Gastrocnemius medialis (tissue), 4 donors: Measurements from ENCODE around the gene OR13J1.
A peak's percentile ranks its signal among the peaks of the same experiment; 100 is the strongest.

Source experiments
- CTCF ChIP-seq, 5 experiments: fragments of 450-650 bp in 3 of 5; fragments of 200-600 bp in 2 of 5; sonication (generic) in 2 of 5; IDR thresholded peaks in 4 of 5; conservative IDR thresholded peaks in 1 of 5; 1 replicate in 4 of 5; 2 replicates in 1 of 5; pipeline ENCODE4 v1.5.1; 2016 to 2019; ENCODE audit warnings: antibody characterized with exemption in 5 of 5, mild to moderate bottlenecking in 3 of 5, moderate library complexity in 3 of 5
- POLR2A ChIP-seq, 2 donors: fragments of 450-650 bp; IDR thresholded peaks; one replicate each; pipeline ENCODE4 v1.6.1; 2017; ENCODE audit warnings: antibody characterized with exemption in 2 of 2, mild to moderate bottlenecking in 2 of 2, moderate library complexity in 2 of 2

GRCh38 chr9:35826071-35826701 is 44.0 kb downstream of the OR13J1 start:
- TF ChIP-seq CTCF (IDR thresholded peaks at IDR 0.05 in 4 of 5, conservative IDR thresholded peaks at IDR 0.05 in 1 of 5) (peak; percentile 52 to 80 (median 77)), POLR2A (IDR thresholded peaks at IDR 0.05) (no peak)
